Motor neuron (in vitro differentiated cells): Measurements from ENCODE around the gene PARVG. TPM values are rescaled to one million over a fixed set of nuclear protein-coding genes. Genes with fewer than 3 reads are reported as not detected.

Experiments
- ATAC-seq, 8 experiments: fragments of 200-7000 bp; cut with Tn5 transposase; replicated peaks in 6 of 8; 2 replicates each; pipeline ENCODE4 v1.8.0; 2021; ENCODE audit warnings: mild to moderate bottlenecking in 8 of 8, moderate library complexity in 8 of 8
- H3K27ac ChIP-seq, 2 donors: fragments of 250-450 bp; sonication (Bioruptor Pico); 2 replicates each; pipeline ENCODE4 v1.9.0; 2021; ENCODE audit warnings: antibody characterized with exemption in 2 of 2, mild to moderate bottlenecking in 2 of 2, moderate library complexity in 1 of 2
- H3K4me1 ChIP-seq, 2 donors: fragments of 250-450 bp; sonication (Bioruptor Pico); replicated peaks in 1 of 2; 2 replicates each; pipeline ENCODE4 v1.6.1; 2021; ENCODE audit warnings: antibody characterized with exemption in 2 of 2, mild to moderate bottlenecking in 2 of 2, moderate library complexity in 1 of 2
- H3K4me3 ChIP-seq, 5 donors: fragments of 250-450 bp; sonication (Bioruptor Pico); 2 replicates each; pipeline ENCODE4 v1.9.0; 2021; ENCODE audit warnings: antibody characterized with exemption in 5 of 5, mild to moderate bottlenecking in 5 of 5, moderate library complexity in 4 of 5
- WGBS, 10 experiments: fragments of 450-650 bp; shearing (Covaris generic); methylation state at CpG; one replicate each; pipeline ENCODE4 v1.0.0; 2022; 5-methylcytosine and 5-hydroxymethylcytosine counted together
- in situ Hi-C, 9 experiments: fragments of 400-800 bp; cut with MboI; loops; one replicate each; pipeline ENCODE4 v1.15.0; 2021; ENCODE audit warnings: low sequenced_read_pairs in 9 of 9, low pct_unique_long_range_greater_than_20kb in 2 of 9; ENCODE audit not compliant: unreplicated experiment in 9 of 9
- total RNA-seq, 8 experiments: library from RNA; unstranded; fragments of 300-600 nt; gene quantifications; 2 replicates each; pipeline versions ENCODE4 v1.2.3 to v1.2.4, GENCODE V29; 2022

The PARVG gene
- total RNA-seq, 8 experiments from 2014 or later: 0.05 to 3.0 (median 0.33) TPM

DNA sequence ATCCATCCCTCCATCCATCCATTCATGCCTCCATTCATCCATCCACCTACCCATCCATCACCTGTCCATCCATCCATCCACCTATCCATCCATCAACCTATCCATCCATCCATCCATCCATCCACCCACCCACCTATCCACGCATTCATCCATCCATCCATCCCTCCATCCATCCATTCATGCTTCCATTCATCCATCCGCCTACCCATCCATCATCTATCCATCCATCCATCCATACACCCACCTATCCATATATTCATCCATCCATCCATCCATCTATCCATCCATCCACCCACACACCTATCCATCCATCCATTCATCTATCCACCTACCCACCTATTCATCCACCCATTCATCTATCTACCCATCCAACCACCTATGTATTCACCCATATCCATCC is 13.8 kb downstream of the PARVG start:
- WGBS, 10 experiments: 14 to 100% (median 84%) methylated on average over 2 of the region's 2 CpGs
- ATAC-seq: no peak
- H3K4me3 ChIP-seq: no peak overlapping the region

DNA sequence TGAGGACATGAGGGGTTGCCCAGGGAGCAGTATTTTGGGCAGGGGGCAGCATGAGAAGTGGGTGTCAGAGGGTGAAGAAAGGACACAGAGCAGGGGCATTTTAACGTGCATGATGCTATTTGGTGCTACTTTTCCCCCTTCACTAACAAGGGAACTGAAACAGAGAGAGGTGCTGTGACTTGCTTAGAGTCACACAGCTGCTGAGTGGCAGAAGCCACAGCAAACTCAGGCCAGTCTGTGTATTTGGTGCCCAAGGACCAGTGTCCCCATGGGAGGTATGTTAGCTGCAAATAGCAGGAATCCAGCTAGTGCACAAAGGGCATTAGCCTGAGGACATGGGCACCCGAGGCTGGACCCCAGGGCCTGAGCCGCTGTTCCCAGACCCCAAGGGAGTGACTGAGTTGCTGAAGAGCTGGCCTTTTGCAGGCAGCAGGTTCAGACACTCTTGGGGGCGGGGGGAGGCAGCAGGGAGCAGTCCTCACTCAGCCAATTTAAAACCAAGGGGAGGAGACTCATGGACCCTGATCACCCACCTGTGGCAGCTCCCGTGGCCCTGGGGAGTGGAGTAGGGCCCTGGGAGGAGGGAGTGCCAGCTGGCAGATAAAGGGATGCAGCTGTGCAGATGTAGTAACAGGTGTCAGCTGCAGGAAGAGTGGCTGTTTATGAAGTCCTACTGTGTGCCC is 14.6 kb downstream of the PARVG start:
- in situ Hi-C loops: no loop called here
- 0 to 80% (median 60%) methylated on average over 1 to 2 of the region's 5 CpGs; no CpG with 5 or more reads in 5 of the 10 experiments for WGBS, 10 experiments
- Histone ChIP-seq H3K27ac (no peak overlapping the region), H3K4me3 (no peak overlapping the region), H3K4me1 (peaks cover 9 to 24% of the 10 kb centered on the region in 2 donors)
- ATAC-seq: no peak

More for the DNA sequence above, 13.8 kb downstream of the PARVG start:
- H3K4me1 ChIP-seq: peaks cover 9 to 24% of the 10 kb centered on the region in 2 donors
- in situ Hi-C loops: no loop called here
- no peak overlapping the region for H3K27ac ChIP-seq

DNA sequence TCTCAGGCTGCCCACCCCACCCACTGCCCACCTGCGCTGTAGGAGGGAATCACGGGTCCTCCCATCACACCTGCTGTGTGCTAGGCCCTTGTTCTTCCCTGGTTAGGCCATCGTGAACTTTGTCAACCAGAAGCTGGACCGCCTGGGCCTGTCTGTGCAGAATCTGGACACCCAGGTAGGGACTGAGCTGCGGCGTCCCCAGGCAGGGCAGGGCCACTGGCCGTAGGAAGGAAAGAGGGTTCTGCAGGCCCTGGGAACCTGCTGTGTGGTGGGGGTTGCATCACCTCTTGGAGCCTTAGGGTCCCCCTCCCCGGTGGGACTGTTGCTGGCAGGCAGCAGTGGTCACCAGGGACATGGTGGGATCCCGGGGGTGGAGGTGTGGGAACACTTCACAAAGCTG is 15.5 kb downstream of the PARVG start:
- H3K27ac ChIP-seq: no peak overlapping the region
- WGBS, 10 experiments: 40 to 90% (median 79%) methylated on average over 2 to 4 of the region's 9 CpGs; no CpG with 5 or more reads in 6 of the 10 experiments
- ATAC-seq: peak in 3 of 8 experiments; percentile 35 to 46 (median 40)
- peaks cover 3 to 22% of the 10 kb centered on the region in 2 donors for H3K4me1 ChIP-seq
- in situ Hi-C loops: no loop called here
- no peak overlapping the region for H3K4me3 ChIP-seq

DNA sequence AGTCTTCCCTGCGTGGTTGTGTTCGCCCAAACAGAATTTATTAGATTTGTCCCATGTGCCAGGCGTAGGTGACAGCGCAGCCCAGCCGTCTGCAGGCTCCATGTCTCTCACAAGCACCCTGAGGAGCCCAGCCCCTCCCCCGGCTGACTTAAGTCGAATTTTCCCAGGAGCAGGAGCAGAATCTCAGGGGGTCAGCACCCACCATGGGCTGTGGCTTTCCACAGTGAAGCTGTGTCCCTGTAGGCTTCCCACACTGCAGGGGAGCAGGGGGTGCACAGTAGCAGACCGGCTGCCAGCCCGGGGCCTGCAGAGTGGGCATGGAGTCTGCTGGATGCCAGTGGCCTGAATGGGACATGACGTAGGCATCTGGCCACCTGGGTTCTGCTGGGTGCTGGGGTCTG is 16.0 kb downstream of the PARVG start:
- in situ Hi-C loops: no loop called here
- WGBS, 10 experiments: 59 to 90% (median 80%) methylated on average over 1 to 4 of the region's 10 CpGs; no CpG with 5 or more reads in 7 of the 10 experiments
- Histone ChIP-seq H3K4me1 (peaks cover 3 to 17% of the 10 kb centered on the region in 2 donors), H3K27ac (no peak overlapping the region), H3K4me3 (no peak overlapping the region)
- ATAC-seq: peak in 2 of 8 experiments; percentile 3 to 4

DNA sequence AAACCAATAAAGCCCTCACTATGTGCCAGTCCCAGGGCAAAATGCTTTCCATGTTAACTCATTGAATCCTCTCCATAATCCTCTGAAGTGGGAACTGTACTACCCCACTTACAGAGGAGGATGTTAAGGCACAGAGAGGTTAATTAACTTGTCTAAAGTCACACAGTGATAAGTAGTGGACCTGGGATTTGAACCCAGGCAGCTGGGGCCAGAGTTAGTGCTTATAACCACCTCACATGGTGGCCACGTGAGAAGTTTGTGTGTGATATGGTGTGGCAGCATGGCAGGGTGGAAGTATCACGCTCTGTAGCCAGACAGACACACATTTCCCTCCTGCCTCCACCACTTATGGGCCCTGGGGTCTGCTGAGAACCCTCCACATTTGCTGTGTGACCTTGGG is 16.5 kb downstream of the PARVG start:
- H3K27ac ChIP-seq: no peak overlapping the region
- 11 to 100% (median 100%) methylated on average over 1 to 2 of the region's 2 CpGs; no CpG with 5 or more reads in 5 of the 10 experiments for WGBS, 10 experiments
- H3K4me1 ChIP-seq: peaks cover 3 to 12% of the 10 kb centered on the region in 2 donors
- no peak overlapping the region for H3K4me3 ChIP-seq
- ATAC-seq: no peak
- in situ Hi-C loops: no loop called here

DNA sequence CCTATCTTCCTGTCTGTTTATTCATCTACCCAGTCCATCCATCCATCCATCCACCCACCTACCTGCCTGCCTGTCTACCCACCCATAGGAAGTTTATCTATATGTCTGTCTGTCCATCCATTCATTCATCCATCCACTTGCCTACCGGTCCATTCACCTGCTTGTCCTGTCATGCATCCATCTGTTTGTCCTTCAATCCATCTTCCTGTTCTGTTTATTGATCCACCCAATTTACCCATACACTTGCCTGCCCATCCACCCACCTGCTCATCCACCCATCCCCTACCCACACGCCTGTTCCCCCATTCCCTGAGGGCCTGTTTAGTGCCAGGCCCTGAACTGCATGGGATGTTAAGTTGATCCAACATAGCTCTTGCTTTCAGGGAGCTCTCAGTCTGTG is 18.4 kb downstream of the PARVG start:
- Histone ChIP-seq H3K4me3 (no peak overlapping the region), H3K27ac (no peak overlapping the region), H3K4me1 (peaks cover 3 to 12% of the 10 kb centered on the region in 2 donors)
- in situ Hi-C loops: no loop called here
- 50 to 100% (median 100%) methylated on average over 1 to 2 of the region's 2 CpGs; no CpG with 5 or more reads in 4 of the 10 experiments for WGBS, 10 experiments
- ATAC-seq: no peak

DNA sequence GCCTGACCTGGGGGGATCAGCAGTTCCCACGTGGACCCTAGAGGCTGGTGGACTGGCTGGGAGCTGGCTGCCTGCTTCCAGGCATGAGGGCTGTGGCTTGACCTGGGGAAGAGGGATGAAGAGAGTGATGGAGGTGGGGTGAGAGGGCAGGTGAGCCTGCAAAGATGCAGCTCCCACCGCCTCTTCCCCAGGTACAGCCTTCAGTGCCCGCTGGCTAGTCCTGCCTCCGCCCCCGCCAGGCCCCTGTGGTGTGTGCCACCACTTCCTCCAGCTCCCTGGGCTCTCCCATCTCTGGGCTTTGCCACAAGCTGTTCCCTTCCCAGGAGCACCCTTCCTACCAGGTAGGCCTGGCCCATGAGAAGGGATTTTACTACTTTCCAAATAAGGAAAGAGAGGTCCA is 19.1 kb downstream of the PARVG start:
- Histone ChIP-seq H3K27ac (no peak overlapping the region), H3K4me3 (no peak overlapping the region), H3K4me1 (peaks cover 3 to 12% of the 10 kb centered on the region in 2 donors)
- no peak for ATAC-seq
- in situ Hi-C loops: no loop called here
- WGBS, 10 experiments: 93% methylated on average over 3 of the region's 5 CpGs; no CpG with 5 or more reads in 9 of the 10 experiments

DNA sequence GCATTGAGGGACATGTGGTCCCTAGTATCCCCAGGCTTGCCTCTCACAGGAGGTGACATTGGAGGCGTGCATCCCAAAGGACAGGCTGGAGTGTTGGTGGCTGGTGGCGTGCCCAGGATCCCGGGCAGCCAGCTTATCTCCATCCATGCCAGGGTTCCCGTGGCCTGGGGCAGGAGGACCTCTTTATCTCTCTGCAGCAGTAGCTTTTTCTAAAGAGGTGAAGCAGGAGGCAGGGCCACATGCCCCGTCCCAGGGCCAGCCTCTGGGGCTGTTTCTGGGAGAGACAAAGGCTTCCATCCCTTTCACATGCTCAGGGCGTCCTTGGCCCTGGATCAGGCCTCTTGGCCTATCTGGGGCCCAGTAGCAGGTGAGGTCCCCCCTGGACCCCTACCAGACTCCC is 19.7 kb downstream of the PARVG start:
- Histone ChIP-seq H3K4me1 (peaks cover 3 to 12% of the 10 kb centered on the region in 2 donors), H3K4me3 (no peak overlapping the region), H3K27ac (no peak overlapping the region)
- in situ Hi-C loops: no loop called here
- 80% methylated on average over 1 of the region's 6 CpGs; no CpG with 5 or more reads in 8 of the 10 experiments for WGBS, 10 experiments
- no peak for ATAC-seq

DNA sequence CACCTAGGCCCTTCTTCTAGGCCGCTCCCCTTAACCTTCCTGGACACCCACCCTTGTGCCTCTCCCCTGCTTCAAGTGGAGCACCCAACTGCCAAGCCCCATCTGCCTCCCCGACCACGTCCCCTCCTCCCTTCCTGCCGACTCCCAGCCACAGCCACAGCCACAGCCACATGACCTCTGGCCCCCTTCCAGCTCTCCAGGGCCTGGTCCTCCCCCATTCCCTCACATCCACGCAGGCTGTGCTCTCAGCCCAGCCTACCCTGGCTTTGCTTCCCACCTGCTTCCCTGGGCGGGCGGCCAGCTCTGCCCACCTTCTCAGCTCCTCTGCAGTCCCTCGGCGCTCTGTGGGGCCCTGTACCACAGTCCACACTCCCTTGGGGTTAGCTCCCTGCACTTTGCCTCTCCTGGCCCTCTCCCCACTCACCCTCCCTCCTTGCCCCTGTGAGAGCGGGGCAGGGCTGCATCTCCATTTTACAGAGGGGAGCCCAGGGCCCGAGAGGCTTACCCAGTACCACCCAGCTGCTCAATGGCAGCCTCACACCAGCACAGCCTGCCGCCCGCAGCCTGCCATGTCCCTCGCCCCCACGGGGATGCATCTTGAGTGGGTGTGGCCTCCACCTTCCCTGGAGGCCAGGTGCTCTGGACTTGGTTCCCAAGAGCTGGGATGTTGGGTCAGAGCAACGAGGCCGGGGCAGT is 20.3 kb downstream of the PARVG start:
- in situ Hi-C loops: no loop called here
- Histone ChIP-seq H3K27ac (no peak overlapping the region), H3K4me3 (no peak overlapping the region), H3K4me1 (peaks cover 2 to 9% of the 10 kb centered on the region in 2 donors)
- 66 to 100% (median 70%) methylated on average over 1 to 7 of the region's 17 CpGs; no CpG with 5 or more reads in 7 of the 10 experiments for WGBS, 10 experiments
- peak in 5 of 8 experiments; percentile 27 to 63 (median 44) for ATAC-seq

DNA sequence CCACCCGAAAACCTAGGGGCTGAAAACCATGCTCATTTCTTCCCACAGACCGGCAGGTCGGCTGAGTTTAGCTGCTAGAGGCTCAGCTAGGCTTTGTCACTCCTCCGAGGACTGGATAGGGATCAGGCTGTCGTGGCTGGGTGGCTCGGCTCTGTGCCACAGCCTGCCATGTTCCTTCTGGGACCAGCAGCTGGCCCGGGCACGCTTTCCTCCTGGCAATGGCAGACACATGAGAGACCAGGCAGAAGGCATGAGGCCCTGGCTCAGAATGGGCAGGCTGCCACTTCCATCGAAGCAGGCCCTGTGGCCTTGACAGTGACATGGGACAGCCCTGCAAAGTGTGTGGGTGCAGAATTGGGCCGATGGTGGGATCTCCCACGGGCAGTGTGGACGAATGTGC is 20.9 kb downstream of the PARVG start:
- Histone ChIP-seq H3K4me1 (peaks cover 0 to 6% of the 10 kb centered on the region in 2 donors), H3K4me3 (no peak overlapping the region), H3K27ac (no peak overlapping the region)
- in situ Hi-C loops: no loop called here
- 0 to 100% (median 63%) methylated on average over 1 to 4 of the region's 12 CpGs; no CpG with 5 or more reads in 4 of the 10 experiments for WGBS, 10 experiments
- no peak for ATAC-seq

DNA sequence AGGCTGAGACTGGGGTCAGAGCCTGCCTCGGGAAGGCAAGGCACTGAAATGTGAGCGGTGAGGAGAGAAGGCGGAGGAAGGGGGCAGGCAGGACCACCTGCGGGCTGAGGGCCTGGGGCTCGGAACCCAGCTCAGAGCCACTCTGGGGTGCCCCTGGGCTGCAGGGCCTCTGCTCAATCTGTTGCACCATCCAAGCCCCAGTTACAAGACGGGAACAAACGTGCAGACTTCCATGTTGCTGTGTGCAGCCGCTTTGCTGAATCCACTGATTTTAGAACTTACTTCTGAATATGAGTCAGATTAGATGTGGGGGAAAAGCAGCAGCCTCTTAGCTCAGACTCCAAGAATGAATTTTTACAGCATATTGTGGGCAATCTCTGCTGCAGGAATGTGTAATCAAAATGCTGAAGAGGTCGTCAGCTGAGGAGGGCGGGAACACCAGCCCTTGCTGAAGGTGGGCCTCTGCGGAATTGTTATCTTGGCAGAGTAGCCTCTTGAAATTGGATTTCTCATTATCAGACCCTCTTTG is 21.6 kb downstream of the PARVG start:
- WGBS, 10 experiments: 0 to 100% (median 55%) methylated on average over 1 to 5 of the region's 11 CpGs; no CpG with 5 or more reads in 4 of the 10 experiments
- peak; percentile 20 to 79 (median 62) for ATAC-seq
- in situ Hi-C loops: no loop called here
- no peak overlapping the region for H3K27ac ChIP-seq
- peaks cover 0 to 6% of the 10 kb centered on the region in 2 donors for H3K4me1 ChIP-seq
- H3K4me3 ChIP-seq: no peak overlapping the region

DNA sequence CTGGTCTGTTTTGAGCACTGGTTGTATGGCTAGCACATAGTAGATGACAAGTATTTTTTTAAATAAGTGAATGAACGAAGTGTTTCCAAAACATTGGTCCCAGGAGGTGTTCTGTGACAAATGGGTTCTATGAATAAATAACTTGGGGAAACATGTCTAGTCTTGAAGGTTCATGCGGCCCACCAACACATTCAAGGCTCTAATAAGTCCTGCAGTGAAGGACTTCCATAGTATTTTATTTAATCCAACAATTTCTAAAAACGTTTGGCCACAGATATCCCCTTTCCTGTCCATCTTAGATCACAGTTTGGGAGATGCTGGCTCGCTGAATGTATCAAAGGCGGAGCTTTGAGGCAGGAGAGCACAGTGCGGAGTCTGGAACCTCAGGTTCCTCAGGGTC is 22.5 kb downstream of the PARVG start:
- no peak for ATAC-seq
- peaks cover 0 to 6% of the 10 kb centered on the region in 2 donors for H3K4me1 ChIP-seq
- 56 to 100% (median 61%) methylated on average over 2 to 5 of the region's 6 CpGs; no CpG with 5 or more reads in 2 of the 10 experiments for WGBS, 10 experiments
- no peak overlapping the region for H3K4me3 ChIP-seq
- no peak overlapping the region for H3K27ac ChIP-seq
- in situ Hi-C loops: no loop called here
